Stimulated activated CD8-positive, alpha-beta memory T cell treated with anti-CD3 and anti-CD28 coated beads, Interleukin-15, amount 100 ng/mL, for 48 hours (primary cell): ENCODE measurements around the gene MTMR2.
A peak's percentile ranks its signal among the peaks of the same experiment; 100 is the strongest.
"Not testable (repeated sequence)": the region's sequence is repeated elsewhere in the genome, so short reads cannot be mapped to it uniquely, and the experiment has no call there.

ENCODE experiments used
- DNase-seq, 2 donors: peaks; one replicate each; pipeline ENCODE4 v3.0.0-alpha.2; 2020; ENCODE audit warnings: low read depth in 2 of 2

MTMR2 gene

GRCh38 chr11:95884802-95885201, 39.1 kb downstream of the MTMR2 start:
- DNase-seq, result no peak

GRCh38 chr11:95884376-95884775, 39.5 kb downstream of the MTMR2 start:
- DNase-seq, result no peak

GRCh38 chr11:95883381-95883780, 40.5 kb downstream of the MTMR2 start:
- no peak for DNase-seq

GRCh38 chr11:95877291-95877690, 46.6 kb downstream of the MTMR2 start:
- DNase-seq, result no peak

DNA sequence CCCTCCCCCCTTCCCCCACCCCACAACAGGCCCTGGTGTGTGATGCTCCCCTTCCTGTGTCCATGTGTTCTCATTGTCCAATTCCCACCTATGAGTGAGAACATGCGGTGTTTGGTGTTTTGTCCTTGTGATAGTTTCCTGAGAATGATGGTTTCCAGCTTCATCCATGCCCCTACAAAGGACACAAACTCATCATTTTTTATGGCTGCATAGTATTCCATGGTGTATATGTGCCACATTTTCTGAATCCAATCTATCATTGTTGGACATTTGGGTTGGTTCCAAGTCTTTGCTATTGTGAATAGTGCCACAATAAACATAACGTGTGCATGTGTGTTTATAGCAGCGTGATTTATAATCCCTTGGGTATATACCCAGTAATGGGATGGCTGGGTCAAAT, 53.0 kb downstream of the MTMR2 start:
- DNase-seq, result not testable (repeated sequence)

GRCh38 chr11:95867105-95867504, 56.8 kb downstream of the MTMR2 start:
- DNase-seq, result no peak

DNA sequence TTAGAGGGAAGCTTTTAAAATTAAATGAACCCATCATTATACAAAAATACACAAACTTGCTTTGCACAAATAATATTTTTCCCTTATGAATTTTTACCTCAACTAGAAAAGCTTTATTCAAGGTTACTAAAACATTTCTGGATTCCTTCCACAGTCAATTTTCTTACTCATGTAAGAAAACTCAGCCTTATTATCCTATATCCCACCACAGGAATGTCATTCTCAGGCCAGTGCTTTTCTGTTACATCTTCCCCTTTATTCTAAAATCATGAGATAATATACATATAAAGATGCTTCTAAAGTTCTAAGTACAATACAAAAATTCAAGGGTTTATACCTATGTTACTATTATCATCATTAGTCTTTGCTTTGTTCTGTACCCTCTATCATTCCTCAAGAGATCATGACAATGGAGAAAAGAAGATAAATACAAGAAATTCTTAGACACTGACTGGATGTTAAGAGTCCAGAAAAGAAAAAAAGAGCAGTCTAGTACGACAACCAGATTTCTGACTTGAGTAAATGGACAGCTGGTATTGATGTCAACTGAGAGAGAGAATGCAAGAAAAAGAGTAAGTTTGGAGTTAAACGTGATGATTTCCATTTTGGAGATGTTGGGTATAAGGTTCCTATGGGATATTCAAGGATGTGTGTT, 60.3 kb downstream of the MTMR2 start:
- no peak for DNase-seq

- not testable (repeated sequence) for DNase-seq
Observed at GRCh38 chr11:95860024-95860423, 63.9 kb downstream of the MTMR2 start.

- DNase-seq, result not testable (repeated sequence)
Observed at GRCh38 chr11:95854362-95854761, 69.5 kb downstream of the MTMR2 start.

GRCh38 chr11:95853862-95854261, 70.0 kb downstream of the MTMR2 start:
- no peak for DNase-seq

DNA sequence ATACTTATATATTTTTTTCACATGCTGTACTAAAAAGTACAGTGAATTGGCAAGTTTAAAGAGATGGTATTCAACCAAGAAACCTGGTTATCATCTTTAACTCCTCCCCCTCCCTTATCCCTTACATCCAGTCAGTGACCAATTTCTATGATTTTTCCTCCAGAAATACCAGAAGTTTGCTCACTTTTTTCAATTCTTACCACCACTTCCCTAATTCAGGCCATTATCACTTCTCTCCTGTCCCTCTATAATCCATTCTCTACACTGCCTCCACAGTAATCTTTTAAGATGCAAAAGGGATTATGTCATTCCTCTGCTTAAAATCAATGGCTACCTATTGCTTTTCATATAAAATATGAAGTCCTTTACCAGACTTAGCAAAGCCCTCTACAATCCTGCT, 70.8 kb downstream of the MTMR2 start:
- no peak for DNase-seq

DNA sequence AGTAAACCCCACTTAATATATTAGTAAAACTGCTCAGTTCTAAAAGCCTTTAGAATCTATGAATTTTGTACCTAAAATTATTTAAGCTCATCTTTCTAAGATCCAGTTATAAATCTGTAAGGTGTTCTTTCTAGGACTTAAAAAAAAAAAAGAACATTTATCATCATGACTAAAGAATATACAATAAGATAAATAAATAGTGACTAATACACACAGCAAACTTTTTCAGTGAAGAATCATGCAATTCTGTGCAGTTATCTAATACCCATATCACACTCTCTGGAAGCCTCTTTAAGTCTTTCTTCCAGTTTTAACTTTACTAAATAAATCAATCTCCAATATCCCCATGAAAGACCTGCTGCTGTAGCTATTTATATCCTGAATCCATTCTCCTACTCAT, 73.8 kb downstream of the MTMR2 start:
- no peak for DNase-seq

GRCh38 chr11:95849087-95849825, 74.7 kb downstream of the MTMR2 start:
- DNase-seq, result no peak

DNA sequence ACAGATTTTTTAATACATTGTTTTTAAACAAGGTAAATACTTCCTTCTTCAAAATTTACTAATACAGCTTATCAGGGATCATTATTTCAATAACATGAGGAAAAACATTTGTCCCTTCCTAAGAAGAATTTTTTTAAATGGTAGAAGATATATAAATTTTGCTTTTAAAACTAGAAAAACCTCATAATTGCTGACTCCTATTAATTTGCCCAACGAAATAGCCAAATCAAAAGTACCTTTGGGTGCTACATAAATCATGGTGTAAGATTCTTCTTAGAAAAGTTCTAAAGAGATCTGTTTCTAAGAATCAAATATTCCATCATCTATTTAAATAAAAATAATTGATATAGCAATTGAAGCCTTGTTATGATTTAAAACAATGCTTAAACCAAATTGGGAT, 78.7 kb downstream of the MTMR2 start:
- DNase-seq, result no peak

DNA sequence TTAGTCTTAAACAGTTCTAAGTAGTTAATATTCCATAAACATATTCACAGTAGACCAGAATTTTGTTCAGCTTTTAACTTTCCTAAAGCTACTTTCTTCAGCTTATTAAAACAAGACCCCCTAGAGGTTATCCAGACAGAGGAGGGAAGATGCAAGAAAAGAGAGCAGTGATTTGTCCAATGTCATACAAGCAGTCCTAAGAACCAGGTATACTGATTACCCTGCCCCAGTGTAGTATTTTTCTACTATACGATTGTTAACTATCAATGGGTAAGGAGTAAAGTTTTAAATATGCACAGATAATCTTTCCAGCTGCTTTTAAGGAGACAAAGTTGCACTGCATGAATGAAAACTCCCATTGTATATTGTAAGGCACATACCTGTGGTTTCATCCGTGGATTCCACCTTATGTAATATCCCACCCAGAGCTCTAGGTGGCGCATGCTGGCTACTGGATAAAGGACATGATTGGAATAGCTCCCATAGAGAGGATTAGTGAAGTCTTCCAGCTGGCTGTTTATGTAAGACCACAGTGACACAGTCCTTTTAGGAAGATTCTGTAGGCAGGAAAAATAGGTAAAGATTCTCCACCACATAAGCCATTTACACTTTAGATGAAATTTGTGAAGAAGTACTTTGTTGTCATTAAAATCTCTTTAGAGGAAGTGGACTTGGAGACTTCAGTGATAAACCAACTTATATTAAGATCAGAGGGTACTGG, 88.0 kb downstream of the MTMR2 start:
- peak; percentile 15 for DNase-seq

DNA sequence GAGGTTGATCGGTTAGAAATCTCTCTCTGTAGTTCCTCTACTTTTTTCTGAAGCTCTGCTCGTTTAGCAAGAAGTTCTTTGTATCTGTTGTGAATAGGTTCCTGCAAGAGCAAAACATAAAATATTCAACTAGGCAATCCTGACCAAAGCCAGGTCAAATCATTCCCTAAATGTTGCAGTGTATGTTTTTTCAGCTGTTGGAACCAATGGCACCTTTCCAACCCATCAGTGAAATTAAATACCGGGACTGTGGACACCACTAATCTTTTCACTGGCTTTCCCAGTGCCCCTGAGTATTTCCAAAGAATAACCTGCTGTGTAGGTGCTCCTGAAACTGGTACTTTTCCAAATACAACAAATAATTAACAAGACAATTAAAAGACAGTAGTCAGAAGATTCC, 88.6 kb downstream of the MTMR2 start:
- no peak for DNase-seq

- DNase-seq, result no peak
Observed at GRCh38 chr11:95833378-95833777, 90.5 kb downstream of the MTMR2 start.

DNA sequence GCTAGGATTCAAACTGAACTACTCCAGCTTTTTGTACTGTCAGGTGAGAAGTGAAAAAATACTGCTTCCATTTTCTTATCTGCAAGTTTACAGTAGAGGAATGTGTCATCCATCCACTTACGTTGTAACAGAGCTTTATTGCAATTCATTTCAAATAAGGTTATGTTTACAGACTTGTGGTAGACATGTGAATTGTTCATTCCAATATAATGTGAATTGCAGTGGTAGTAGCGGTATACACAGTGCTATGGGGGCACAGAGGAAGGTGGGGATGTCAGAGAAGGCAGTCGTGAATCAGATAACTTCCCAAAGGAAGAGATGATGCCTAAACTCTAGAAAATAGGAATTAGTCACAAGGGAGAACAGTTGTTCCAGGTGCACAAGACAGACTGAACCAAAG, 91.1 kb downstream of the MTMR2 start:
- DNase-seq, result no peak

DNA sequence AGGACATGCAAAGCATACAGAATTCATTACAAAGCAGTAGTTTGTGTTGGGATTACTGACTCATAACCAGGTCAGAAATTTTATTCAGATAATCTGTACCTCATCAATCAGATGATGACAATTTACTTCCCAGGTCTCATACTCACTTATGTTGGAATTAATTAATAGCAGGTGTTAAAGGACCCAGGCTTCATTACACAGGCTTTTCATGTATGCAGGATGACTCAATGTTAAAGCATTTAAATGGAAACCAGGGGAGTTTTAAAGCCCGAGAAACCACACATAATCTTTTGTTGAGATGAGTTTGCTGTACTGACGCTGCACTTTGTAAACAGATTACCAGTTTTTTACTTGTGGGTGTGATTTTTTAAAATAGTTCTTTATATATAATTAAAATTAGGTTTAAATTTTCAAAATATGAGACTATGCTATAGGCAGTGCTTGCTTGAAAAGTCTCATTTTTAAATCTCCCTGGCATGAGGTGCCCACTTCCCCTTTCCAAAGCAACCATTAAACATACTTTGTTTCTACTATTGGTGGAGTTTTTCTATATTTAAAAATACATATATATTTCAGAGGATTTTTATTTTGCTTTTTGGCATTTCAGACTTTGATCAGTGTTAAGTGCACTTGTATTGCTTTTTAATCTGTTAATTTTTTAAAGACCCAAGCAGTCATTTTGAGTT, 92.6 kb downstream of the MTMR2 start:
- no peak for DNase-seq

- no peak for DNase-seq
Observed at GRCh38 chr11:95829580-95830259, 94.2 kb downstream of the MTMR2 start.

DNA sequence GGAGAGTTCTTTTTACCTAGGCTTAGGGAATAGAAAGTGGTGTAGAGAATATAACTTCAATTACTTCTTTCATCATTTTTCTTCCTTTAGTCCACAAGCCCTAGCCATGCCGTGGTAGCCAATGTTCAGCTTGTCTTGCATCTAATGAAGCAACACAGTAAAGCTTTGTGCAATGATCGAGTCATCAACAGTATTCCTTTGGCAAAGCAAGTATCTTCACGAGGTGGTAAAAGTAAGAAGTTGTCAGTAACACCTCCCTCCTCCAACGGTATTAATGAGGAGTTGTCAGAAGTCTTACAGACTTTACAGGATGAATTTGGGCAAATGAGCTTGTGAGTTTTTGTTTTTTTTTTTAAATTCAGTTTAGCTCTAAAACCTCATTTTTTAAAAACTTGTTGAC, 96.2 kb downstream of the MTMR2 start:
- no peak for DNase-seq

- no peak for DNase-seq
Observed at GRCh38 chr11:95821640-95822039, 102.3 kb downstream of the MTMR2 start.
